NCI-H2196 (cell line): ENCODE results near the gene TMUB1.
A peak's percentile ranks its signal among the peaks of the same experiment; 100 is the strongest.

Source experiments
- DNase-seq: peaks from one replicate; lab custom pipeline; 2025; ENCODE audit not compliant: unreplicated experiment; lab: John Stamatoyannopoulos, UW

Gene TMUB1

GRCh38 chr7:151071032-151071866 is 12.0 kb downstream of the TMUB1 start:
- no peak for DNase-seq

GRCh38 chr7:151070574-151070960 is 12.7 kb downstream of the TMUB1 start:
- DNase-seq, result no peak

GRCh38 chr7:151069841-151070573 is 13.3 kb downstream of the TMUB1 start:
- DNase-seq, result no peak

GRCh38 chr7:151068069-151068773 is 15.1 kb downstream of the TMUB1 start:
- no peak for DNase-seq

- no peak for DNase-seq
These were observed 16.9 kb downstream of the TMUB1 start for GRCh38 chr7:151066273-151066974.

GRCh38 chr7:151065516-151065915 is 17.8 kb downstream of the TMUB1 start:
- DNase-seq, result no peak

GRCh38 chr7:151064993-151065392 is 18.3 kb downstream of the TMUB1 start:
- DNase-seq, result no peak

- no peak for DNase-seq
These were observed 18.8 kb downstream of the TMUB1 start for GRCh38 chr7:151064454-151064853.

GRCh38 chr7:151063212-151063561 is 20.1 kb downstream of the TMUB1 start:
- no peak for DNase-seq

- no peak for DNase-seq
These were observed 20.7 kb downstream of the TMUB1 start for GRCh38 chr7:151062399-151063211.

GRCh38 chr7:151062111-151062398 is 21.2 kb downstream of the TMUB1 start:
- DNase-seq, result no peak

- no peak for DNase-seq
These were observed 21.8 kb downstream of the TMUB1 start for GRCh38 chr7:151061213-151062110.

GRCh38 chr7:151060416-151061212 is 22.7 kb downstream of the TMUB1 start:
- DNase-seq, result no peak

- no peak for DNase-seq
These were observed 23.2 kb downstream of the TMUB1 start for GRCh38 chr7:151060113-151060415.

GRCh38 chr7:151059367-151060112 is 23.8 kb downstream of the TMUB1 start, which contains the start of gene SLC4A2:
SLC4A2 (plus strand) TSS chr7:151059589; CDS start chr7:151061988, 2,399 bp downstream.
- peak; percentile 64 for DNase-seq

- no peak for DNase-seq
These were observed 24.4 kb downstream of the TMUB1 start for GRCh38 chr7:151058781-151059366.

- peak; percentile 93 for DNase-seq
These were observed 25.1 kb downstream of the TMUB1 start for GRCh38 chr7:151057989-151058780.
